GM12878 (cell line): ENCODE measurements around the gene ARL3. TPM values are rescaled to one million over a fixed set of nuclear protein-coding genes. Genes with fewer than 3 reads are reported as not detected.

Experiments used
- CBFB ChIP-seq: IDR thresholded peaks from 2 replicates; pipeline ENCODE4 v1.6.1; 2016; ENCODE audit warnings: antibody characterized with exemption, low read depth
- EP300 ChIP-seq, 2 experiments: fragments of 150-350 bp in 1 of 2; IDR thresholded peaks; 2 replicates each; pipeline ENCODE4 v1.6.1; 2011 to 2012; ENCODE audit warnings: low read depth in 2 of 2, low read length in 2 of 2, borderline replicate concordance in 1 of 2, improper control_type of control experiment in 1 of 2, inconsistent platforms in 1 of 2; ENCODE audit not compliant: control insufficient read depth in 1 of 2
- FOS ChIP-seq: IDR thresholded peaks from 3 replicates; pipeline ENCODE4 v1.6.1; 2011; ENCODE audit warnings: borderline replicate concordance; ENCODE audit not compliant: insufficient read length; ENCODE audit errors: extremely low read depth
- GABPA ChIP-seq: IDR thresholded peaks from 2 replicates; pipeline ENCODE4 v1.6.1; 2014; ENCODE audit warnings: antibody characterized with exemption, low read depth, mild to moderate bottlenecking, inconsistent platforms
- IRF4 ChIP-seq: IDR thresholded peaks from 2 replicates; pipeline ENCODE4 v1.6.1; 2011; ENCODE audit warnings: low read depth, low read length
- KAT2A ChIP-seq: conservative IDR thresholded peaks from 2 replicates; pipeline ENCODE4 v1.6.1; 2011; ENCODE audit warnings: low read depth, low read length; ENCODE audit not compliant: control insufficient read depth
- KLF5 ChIP-seq: fragments of 450-650 bp; IDR thresholded peaks from 2 replicates; pipeline ENCODE4 v1.6.1; 2014; ENCODE audit warnings: mild to moderate bottlenecking; ENCODE audit not compliant: partially characterized antibody
- NFYB ChIP-seq: IDR thresholded peaks from 2 replicates; pipeline ENCODE4 v1.6.1; 2011; ENCODE audit warnings: low read depth, mild to moderate bottlenecking, low read length, improper control_type of control experiment, moderate library complexity; ENCODE audit not compliant: insufficient read depth
- RUNX3 ChIP-seq: IDR thresholded peaks from 2 replicates; pipeline ENCODE4 v1.6.1; 2012; ENCODE audit warnings: low read length, inconsistent platforms
- SMAD1 ChIP-seq: fragments of 450-650 bp; IDR thresholded peaks from 2 replicates; pipeline ENCODE4 v1.6.1; 2018; ENCODE audit warnings: mild to moderate bottlenecking, low read depth; ENCODE audit not compliant: partially characterized antibody
- SMAD5 ChIP-seq: IDR thresholded peaks from 2 replicates; pipeline ENCODE4 v1.6.1; 2016; ENCODE audit warnings: antibody characterized with exemption, low read depth
- ZNF384 ChIP-seq: IDR thresholded peaks from 2 replicates; pipeline ENCODE4 v1.6.1; 2012; ENCODE audit warnings: low read depth, mild to moderate bottlenecking, low read length, improper control_type of control experiment, borderline replicate concordance
- polyA plus RNA-seq, 11 experiments: library from polyadenylated mRNA; depleted of rRNA in 4 of 11; unstranded in 6 of 11; stranded (reverse) in 5 of 11; fragments of >200 nt; fragmentation: Nextera tagmentation in 4 of 11; fragmentation: Illumina TruSeq in 1 of 11; extraction: Ambion mirVana in 4 of 11; extraction: Trizol in 1 of 11; gene quantifications; 1 replicate in 1 of 11; 2 replicates in 10 of 11; pipeline versions ENCODE4 v1.2.1 to v1.2.3, GENCODE V29; 2011 to 2016; ENCODE audit warnings: inconsistent platforms in 2 of 11, missing spikeins in 2 of 11, low read depth in 1 of 11
- total RNA-seq, 4 experiments: library from RNA; depleted of rRNA in 3 of 4; stranded (reverse); fragments of >200 nt in 3 of 4; fragmentation: Illumina TruSeq in 1 of 4; extraction: Trizol in 1 of 4; gene quantifications; 2 replicates each; pipeline versions ENCODE4 v1.2.1 to v1.2.3, GENCODE V29; 2013 to 2021
- TF ChIP-seq, protein P1 (sequence below): fragments of 450-650 bp; IDR thresholded peaks from 2 replicates; pipeline ENCODE4 v1.6.1; 2016; ENCODE audit warnings: mild to moderate bottlenecking, moderate library complexity, borderline replicate concordance

ARL3 gene
- total and polyA plus RNA-seq, 10 of the 15 experiments (the other 5 are each of a cell fraction or from before 2014, with no cell fraction given), result 4.9 to 26.1 (median 11.0) TPM

DNA sequence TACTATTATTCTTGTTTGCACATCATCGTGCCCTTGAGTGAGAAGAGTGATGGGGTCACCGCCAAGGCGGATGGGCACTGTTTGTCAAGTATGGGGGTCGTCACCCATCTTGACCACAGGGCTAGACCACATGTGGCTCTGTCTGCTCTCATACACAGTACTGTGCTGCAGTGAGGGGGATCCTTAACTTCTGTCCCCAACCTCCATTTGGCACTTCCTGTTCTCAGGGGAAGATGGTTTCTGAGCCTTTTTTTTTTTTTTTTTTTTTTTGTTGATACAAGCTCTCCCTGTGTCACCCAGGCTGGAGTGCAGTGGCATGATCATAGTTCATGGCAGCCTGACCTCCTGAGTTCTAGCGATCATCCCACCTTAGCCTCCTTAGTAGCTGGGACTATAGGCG lies 43.1 kb upstream of the ARL3 start (continued):
- TF ChIP-seq, protein P1, sequence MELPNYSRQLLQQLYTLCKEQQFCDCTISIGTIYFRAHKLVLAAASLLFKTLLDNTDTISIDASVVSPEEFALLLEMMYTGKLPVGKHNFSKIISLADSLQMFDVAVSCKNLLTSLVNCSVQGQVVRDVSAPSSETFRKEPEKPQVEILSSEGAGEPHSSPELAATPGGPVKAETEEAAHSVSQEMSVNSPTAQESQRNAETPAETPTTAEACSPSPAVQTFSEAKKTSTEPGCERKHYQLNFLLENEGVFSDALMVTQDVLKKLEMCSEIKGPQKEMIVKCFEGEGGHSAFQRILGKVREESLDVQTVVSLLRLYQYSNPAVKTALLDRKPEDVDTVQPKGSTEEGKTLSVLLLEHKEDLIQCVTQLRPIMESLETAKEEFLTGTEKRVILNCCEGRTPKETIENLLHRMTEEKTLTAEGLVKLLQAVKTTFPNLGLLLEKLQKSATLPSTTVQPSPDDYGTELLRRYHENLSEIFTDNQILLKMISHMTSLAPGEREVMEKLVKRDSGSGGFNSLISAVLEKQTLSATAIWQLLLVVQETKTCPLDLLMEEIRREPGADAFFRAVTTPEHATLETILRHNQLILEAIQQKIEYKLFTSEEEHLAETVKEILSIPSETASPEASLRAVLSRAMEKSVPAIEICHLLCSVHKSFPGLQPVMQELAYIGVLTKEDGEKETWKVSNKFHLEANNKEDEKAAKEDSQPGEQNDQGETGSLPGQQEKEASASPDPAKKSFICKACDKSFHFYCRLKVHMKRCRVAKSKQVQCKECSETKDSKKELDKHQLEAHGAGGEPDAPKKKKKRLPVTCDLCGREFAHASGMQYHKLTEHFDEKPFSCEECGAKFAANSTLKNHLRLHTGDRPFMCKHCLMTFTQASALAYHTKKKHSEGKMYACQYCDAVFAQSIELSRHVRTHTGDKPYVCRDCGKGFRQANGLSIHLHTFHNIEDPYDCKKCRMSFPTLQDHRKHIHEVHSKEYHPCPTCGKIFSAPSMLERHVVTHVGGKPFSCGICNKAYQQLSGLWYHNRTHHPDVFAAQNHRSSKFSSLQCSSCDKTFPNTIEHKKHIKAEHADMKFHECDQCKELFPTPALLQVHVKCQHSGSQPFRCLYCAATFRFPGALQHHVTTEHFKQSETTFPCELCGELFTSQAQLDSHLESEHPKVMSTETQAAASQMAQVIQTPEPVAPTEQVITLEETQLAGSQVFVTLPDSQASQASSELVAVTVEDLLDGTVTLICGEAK, result no peak
- TF ChIP-seq RUNX3 (peak; percentile 22; the same call in 1 of the 2 replicates), ZNF384 (0 out of 2 replicates have a peak, but pooled peaks have one; percentile 25), SMAD5 (no peak), SMAD1 (no peak), KLF5 (no peak), CBFB (no peak), NFYB (no peak), KAT2A (no peak), FOS (no peak), GABPA (no peak), EP300 (IDR thresholded peaks at IDR 0.05; ENCODE audit: borderline replicate concordance in 1 of 2, control insufficient read depth in 1 of 2, low read depth in 2 of 2, low read length in 2 of 2) (no peak), IRF4 (no peak)
